Neural progenitor cell (in vitro differentiated cells): ENCODE measurements around the gene ANKRD53.
A peak's percentile ranks its signal among the peaks of the same experiment; 100 is the strongest.

Experiments
- EZH2 ChIP-seq: fragments of 200-600 bp; sonication (generic); IDR thresholded peaks from 2 replicates; pipeline ENCODE4 v1.6.1; 2017; ENCODE audit warnings: antibody characterized with exemption, mild to moderate bottlenecking, moderate library complexity
- EZH2phosphoT487 ChIP-seq: fragments of 200-600 bp; sonication (generic); IDR thresholded peaks from 2 replicates; pipeline ENCODE4 v1.6.1; 2017; ENCODE audit warnings: antibody characterized with exemption
- TF ChIP-seq, protein P1 (sequence below): fragments of 200-600 bp; sonication (generic); IDR thresholded peaks from 2 replicates; pipeline ENCODE4 v1.5.1; 2017; ENCODE audit warnings: antibody characterized with exemption, mild to moderate bottlenecking

DNA sequence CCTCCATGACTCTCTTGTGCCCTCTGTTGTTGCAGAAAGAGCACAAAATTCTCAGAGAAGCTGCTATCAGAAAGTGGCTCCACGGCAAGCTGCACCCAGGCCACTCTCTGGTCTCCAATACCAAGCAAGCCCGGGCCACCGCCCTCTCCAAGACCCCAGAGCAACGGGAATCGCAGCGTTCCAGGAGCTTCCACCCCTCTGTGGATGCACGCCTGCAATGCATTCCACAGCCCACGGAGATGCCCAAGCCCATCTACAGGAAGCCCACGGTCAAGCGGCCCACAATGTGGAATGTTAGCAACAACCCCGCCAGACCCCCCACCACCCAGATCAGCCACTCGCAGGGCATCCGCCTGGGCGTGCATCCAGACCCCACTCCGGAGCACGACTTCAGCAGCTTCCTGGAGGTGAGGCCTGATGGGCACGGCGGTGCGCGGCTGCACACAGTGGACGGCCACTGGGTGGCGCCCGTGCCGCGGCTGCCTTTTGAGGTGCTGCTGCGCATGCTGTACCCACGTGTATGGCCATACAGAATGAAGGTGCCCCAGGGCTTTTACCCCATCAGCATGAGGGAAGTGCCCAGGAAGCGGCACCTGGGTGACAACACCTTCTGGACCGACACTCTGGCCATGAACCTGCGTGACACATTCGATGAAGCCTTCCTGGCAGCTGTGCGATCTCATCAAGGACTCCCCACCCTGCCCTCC is 6.3 kb downstream of the ANKRD53 start:
- TF ChIP-seq, protein P1, sequence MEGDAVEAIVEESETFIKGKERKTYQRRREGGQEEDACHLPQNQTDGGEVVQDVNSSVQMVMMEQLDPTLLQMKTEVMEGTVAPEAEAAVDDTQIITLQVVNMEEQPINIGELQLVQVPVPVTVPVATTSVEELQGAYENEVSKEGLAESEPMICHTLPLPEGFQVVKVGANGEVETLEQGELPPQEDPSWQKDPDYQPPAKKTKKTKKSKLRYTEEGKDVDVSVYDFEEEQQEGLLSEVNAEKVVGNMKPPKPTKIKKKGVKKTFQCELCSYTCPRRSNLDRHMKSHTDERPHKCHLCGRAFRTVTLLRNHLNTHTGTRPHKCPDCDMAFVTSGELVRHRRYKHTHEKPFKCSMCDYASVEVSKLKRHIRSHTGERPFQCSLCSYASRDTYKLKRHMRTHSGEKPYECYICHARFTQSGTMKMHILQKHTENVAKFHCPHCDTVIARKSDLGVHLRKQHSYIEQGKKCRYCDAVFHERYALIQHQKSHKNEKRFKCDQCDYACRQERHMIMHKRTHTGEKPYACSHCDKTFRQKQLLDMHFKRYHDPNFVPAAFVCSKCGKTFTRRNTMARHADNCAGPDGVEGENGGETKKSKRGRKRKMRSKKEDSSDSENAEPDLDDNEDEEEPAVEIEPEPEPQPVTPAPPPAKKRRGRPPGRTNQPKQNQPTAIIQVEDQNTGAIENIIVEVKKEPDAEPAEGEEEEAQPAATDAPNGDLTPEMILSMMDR, result peak; percentile 89
- no peak for TF ChIP-seq EZH2
- no peak for TF ChIP-seq EZH2phosphoT487
